Uterus (tissue), 4 donors: Measurements from ENCODE around the gene TNK1. TPM values are rescaled to one million over a fixed set of nuclear protein-coding genes. Genes with fewer than 3 reads are reported as not detected.
A peak's percentile ranks its signal among the peaks of the same experiment; 100 is the strongest.

Experiments used
- DNase-seq, 2 donors: peaks; one replicate each; pipeline ENCODE4 v3.0.0-alpha.2; 2019 to 2020
- H3K27ac ChIP-seq, 2 donors: fragments of 200-600 bp; sonication (generic); 1 replicate in 1 of 2; 2 replicates in 1 of 2; pipeline ENCODE4 v1.5.1; 2016 to 2018
- H3K27me3 ChIP-seq, 2 donors: fragments of 200-600 bp; sonication (generic); one replicate each; pipeline ENCODE4 v1.5.1; 2018 to 2019; ENCODE audit warnings: control low read depth in 1 of 2
- H3K36me3 ChIP-seq, 2 donors: fragments of 200-600 bp; sonication (generic); one replicate each; pipeline ENCODE4 v1.5.1; 2019; ENCODE audit warnings: control low read depth in 1 of 2
- H3K4me1 ChIP-seq, 2 donors: fragments of 200-600 bp; sonication (generic); one replicate each; pipeline ENCODE4 v1.5.1; 2018 to 2019; ENCODE audit warnings: control low read depth in 1 of 2
- H3K4me3 ChIP-seq, 2 donors: fragments of 200-600 bp; sonication (generic); 1 replicate in 1 of 2; 2 replicates in 1 of 2; pipeline ENCODE4 v1.5.1; 2018 to 2019; ENCODE audit warnings: mild to moderate bottlenecking in 1 of 2
- H3K9me3 ChIP-seq, 2 donors: fragments of 200-600 bp; sonication (generic); one replicate each; pipeline ENCODE4 v1.5.1; 2019; ENCODE audit warnings: control low read depth in 1 of 2
- POLR2A ChIP-seq, 2 donors: fragments of 450-650 bp; IDR thresholded peaks; one replicate each; pipeline ENCODE4 v1.6.1; 2016; ENCODE audit warnings: antibody characterized with exemption in 2 of 2, mild to moderate bottlenecking in 1 of 2, moderate library complexity in 1 of 2
- intact Hi-C: fragments of 100-400 bp; cut with DNase I; formaldehyde crosslinking; loops from one replicate; pipeline ENCODE4 v1.15.1; 2023; ENCODE audit warnings: low total_unique reads
- total RNA-seq, 4 donors: library from RNA; depleted of rRNA in 3 of 4; stranded (reverse); fragments of >200 nt in 3 of 4; gene quantifications; one replicate each; pipeline versions ENCODE4 v1.1.0 to v1.2.4, GENCODE V29; 2014 to 2023
- TF ChIP-seq, protein P1 (sequence below), 4 experiments: fragments of 200-600 bp in 2 of 4; fragments of 450-650 bp in 2 of 4; sonication (generic) in 2 of 4; IDR thresholded peaks; one replicate each; pipeline ENCODE4 v1.5.1; 2016 to 2019; ENCODE audit warnings: antibody characterized with exemption in 4 of 4, mild to moderate bottlenecking in 2 of 4, moderate library complexity in 1 of 4
- donor health status: DM: yes; HTN: yes; CAD: no.

Gene TNK1
- total RNA-seq, 4 donors from 2014 or later: 0.26 to 9.2 (median 1.8) TPM

DNA sequence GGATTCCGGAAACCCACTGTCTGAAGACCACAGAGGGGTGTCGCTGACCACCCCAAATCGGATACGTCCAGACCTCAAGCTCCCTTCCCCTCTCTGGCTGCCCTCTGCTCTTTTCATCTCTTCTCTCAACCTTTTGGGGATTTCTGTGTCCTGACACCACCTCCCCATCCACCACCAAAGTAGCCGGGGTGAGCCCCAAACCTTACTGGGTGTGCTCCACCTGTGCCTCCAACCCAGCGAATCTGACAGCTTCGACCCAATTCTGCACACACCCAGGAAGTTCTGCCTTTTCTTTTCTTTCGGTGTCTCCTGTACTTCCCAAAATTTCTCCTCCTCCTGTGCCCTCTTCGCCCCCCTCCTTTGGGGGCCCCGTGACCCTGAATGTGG, 28.4 kb upstream of the TNK1 start:
- intact Hi-C loops: loop anchor here (10.0 kb wide), 1 partner anchor 232 kb away; the partner anchor contains the start of gene MPDU1
- H3K4me1 ChIP-seq: peaks cover 0 to 8% of the 10 kb centered on the region in 2 donors
- TF ChIP-seq, protein P1, sequence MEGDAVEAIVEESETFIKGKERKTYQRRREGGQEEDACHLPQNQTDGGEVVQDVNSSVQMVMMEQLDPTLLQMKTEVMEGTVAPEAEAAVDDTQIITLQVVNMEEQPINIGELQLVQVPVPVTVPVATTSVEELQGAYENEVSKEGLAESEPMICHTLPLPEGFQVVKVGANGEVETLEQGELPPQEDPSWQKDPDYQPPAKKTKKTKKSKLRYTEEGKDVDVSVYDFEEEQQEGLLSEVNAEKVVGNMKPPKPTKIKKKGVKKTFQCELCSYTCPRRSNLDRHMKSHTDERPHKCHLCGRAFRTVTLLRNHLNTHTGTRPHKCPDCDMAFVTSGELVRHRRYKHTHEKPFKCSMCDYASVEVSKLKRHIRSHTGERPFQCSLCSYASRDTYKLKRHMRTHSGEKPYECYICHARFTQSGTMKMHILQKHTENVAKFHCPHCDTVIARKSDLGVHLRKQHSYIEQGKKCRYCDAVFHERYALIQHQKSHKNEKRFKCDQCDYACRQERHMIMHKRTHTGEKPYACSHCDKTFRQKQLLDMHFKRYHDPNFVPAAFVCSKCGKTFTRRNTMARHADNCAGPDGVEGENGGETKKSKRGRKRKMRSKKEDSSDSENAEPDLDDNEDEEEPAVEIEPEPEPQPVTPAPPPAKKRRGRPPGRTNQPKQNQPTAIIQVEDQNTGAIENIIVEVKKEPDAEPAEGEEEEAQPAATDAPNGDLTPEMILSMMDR (IDR thresholded peaks at IDR 0.05): peak in 2 of 4 experiments; percentile 69 to 85
- TF ChIP-seq POLR2A (IDR thresholded peaks at IDR 0.05): no peak
- peak overlapping the region; percentile 76 to 97 for H3K4me3 ChIP-seq
- peak overlapping the region; percentile 95 to 97 for H3K27ac ChIP-seq
- DNase-seq: no peak
- no peaks in the 10 kb centered on the region for H3K27me3 ChIP-seq
- H3K36me3 ChIP-seq: no peaks in the 10 kb centered on the region
- H3K9me3 ChIP-seq: no peaks in the 10 kb centered on the region

DNA sequence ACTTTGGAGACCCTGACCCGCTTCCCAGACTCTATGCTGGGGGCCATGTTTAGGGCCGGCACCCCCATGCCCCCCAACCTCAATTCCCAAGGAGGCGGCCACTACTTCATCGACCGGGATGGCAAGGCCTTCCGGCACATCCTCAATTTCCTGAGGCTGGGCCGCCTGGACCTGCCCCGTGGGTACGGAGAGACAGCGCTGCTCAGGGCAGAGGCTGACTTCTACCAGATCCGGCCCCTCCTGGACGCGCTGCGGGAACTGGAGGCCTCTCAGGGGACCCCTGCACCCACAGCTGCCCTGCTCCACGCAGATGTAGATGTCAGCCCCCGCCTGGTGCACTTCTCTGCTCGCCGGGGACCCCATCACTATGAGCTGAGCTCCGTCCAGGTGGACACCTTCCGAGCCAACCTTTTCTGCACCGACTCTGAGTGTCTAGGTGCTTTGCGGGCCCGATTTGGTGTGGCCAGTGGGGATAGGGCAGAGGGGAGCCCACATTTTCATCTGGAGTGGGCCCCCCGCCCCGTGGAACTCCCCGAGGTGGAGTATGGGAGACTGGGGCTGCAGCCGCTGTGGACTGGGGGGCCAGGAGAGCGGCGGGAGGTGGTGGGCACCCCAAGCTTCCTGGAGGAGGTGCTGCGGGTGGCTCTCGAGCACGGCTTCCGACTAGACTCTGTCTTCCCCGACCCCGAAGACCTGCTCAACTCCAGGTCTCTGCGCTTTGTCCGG, 27.8 kb upstream of the TNK1 start:
- DNase-seq: no peak

DNA sequence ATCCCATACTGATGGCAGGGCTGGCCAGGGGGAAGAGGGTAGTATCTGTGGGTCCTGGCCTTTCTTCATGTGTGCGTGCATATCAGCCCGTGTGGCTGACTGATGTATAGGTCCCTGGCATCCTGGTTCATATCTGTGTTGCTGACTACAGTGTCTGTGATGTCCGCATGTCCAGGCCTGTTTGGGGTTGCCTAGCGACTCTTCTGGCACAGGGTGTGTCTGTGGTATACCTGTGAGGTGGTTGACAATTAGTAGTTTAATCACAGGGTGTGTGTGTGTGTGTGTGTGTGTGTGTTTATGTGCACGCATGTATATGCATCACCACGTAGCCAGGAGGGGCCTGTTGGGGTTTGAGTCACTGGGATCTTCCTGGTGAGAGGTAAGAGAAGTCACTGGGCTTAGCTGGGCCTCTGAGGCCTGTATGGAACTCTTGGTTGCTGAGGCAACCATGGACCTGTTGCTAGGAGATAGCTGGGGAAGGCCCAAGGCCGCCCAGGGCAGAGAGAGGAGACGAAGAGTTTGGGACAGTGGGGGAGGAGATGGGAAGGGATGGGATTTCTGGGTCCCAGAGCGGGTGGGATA, 26.5 kb upstream of the TNK1 start:
- peaks cover 0 to 8% of the 10 kb centered on the region in 2 donors for H3K4me1 ChIP-seq
- no peak for DNase-seq
- H3K27ac ChIP-seq: peak overlapping the region in 1 of 2 donors; percentile 34

More for the DNA sequence above, 27.8 kb upstream of the TNK1 start:
- Histone ChIP-seq H3K36me3 (no peaks in the 10 kb centered on the region), H3K4me1 (peaks cover 0 to 8% of the 10 kb centered on the region in 2 donors), H3K27ac (peak overlapping the region; percentile 95 to 97), H3K27me3 (no peaks in the 10 kb centered on the region), H3K9me3 (no peaks in the 10 kb centered on the region), H3K4me3 (peak overlapping the region in 1 of 2 donors; percentile 76)
- intact Hi-C loops: loop anchor here (10.0 kb wide), 1 partner anchor 232 kb away; the partner anchor contains the start of gene MPDU1
- TF ChIP-seq, protein P1 (IDR thresholded peaks at IDR 0.05): no peak
- no peak for TF ChIP-seq POLR2A (IDR thresholded peaks at IDR 0.05)

DNA sequence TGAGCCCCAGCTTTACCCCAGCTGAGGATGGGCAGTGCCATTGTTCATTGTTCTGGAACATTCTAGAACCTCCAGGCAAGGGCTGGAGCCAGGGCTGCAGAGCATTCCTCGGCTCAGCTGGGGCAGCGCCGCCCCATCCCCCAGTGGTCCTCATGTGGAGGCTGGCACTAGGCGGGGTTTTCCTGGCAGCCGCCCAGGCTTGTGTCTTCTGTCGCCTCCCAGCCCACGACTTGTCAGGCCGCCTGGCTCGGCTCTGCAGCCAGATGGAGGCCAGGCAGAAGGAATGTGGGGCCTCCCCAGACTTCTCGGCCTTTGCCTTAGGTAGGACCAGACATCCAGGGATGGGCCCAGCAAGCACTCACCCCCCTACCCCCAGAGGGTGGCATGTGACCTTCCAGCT, 25.8 kb upstream of the TNK1 start, which contains the start of gene TMEM95:
Gene TMEM95 (plus strand): TSS at position 104 of the 400 bp plus-strand sequence. CDS start 49 bp downstream, at position 153.
- Histone ChIP-seq H3K27ac (peak within 1 kb of the TSS; percentile 57 to 97), H3K4me3 (no peak within 1 kb of the TSS), H3K36me3 (no peaks in the 10 kb centered on the region), H3K27me3 (no peaks in the 10 kb centered on the region), H3K4me1 (peaks cover 0 to 8% of the 10 kb centered on the region in 2 donors), H3K9me3 (no peaks in the 10 kb centered on the region)
- no peak for TF ChIP-seq POLR2A (IDR thresholded peaks at IDR 0.05)
- TF ChIP-seq, protein P1 (IDR thresholded peaks at IDR 0.05): no peak
- no peak for DNase-seq
- intact Hi-C loops: loop anchor here (10.0 kb wide), 1 partner anchor 230 kb away; the partner anchor contains the start of gene MPDU1

More for the DNA sequence above, 26.5 kb upstream of the TNK1 start:
- Histone ChIP-seq H3K4me3 (no peak overlapping the region), H3K27me3 (no peaks in the 10 kb centered on the region), H3K9me3 (no peaks in the 10 kb centered on the region), H3K36me3 (no peaks in the 10 kb centered on the region)
- no peak for TF ChIP-seq POLR2A (IDR thresholded peaks at IDR 0.05)
- TF ChIP-seq, protein P1 (IDR thresholded peaks at IDR 0.05): no peak
- intact Hi-C loops: loop anchor here (10.0 kb wide), 1 partner anchor 230 kb away; the partner anchor contains the start of gene MPDU1
